Activated T-cell treated with anti-CD3 and anti-CD28 coated beads, Interleukin-2, amount 50 U/mL, for 1 hour (primary cell): ENCODE measurements around the gene PPM1H.
"Not testable (repeated sequence)": the region's sequence is repeated elsewhere in the genome, so short reads cannot be mapped to it uniquely, and the experiment has no call there.

Experiments used
- DNase-seq: peaks from one replicate; pipeline ENCODE4 v3.0.0-alpha.2; 2020

PPM1H gene

GRCh38 chr12:62907078-62907477 lies 27.9 kb downstream of the PPM1H start:
- DNase-seq, result no peak

- DNase-seq, result no peak
Observed at GRCh38 chr12:62903151-62903550, 31.8 kb downstream of the PPM1H start.

- no peak for DNase-seq
Observed at GRCh38 chr12:62900686-62901272, 34.2 kb downstream of the PPM1H start.

- no peak for DNase-seq
Observed at GRCh38 chr12:62899568-62900390, 35.2 kb downstream of the PPM1H start.

GRCh38 chr12:62898526-62898925 lies 36.4 kb downstream of the PPM1H start:
- DNase-seq, result no peak

GRCh38 chr12:62895351-62895877 lies 39.5 kb downstream of the PPM1H start:
- no peak for DNase-seq

GRCh38 chr12:62893276-62893675 lies 41.7 kb downstream of the PPM1H start:
- DNase-seq, result no peak

GRCh38 chr12:62891805-62892549 lies 43.0 kb downstream of the PPM1H start:
- DNase-seq, result no peak

- DNase-seq, result no peak
Observed at GRCh38 chr12:62888454-62889110, 46.4 kb downstream of the PPM1H start.

GRCh38 chr12:62886796-62887195 lies 48.2 kb downstream of the PPM1H start:
- no peak for DNase-seq

- no peak for DNase-seq
Observed at GRCh38 chr12:62885242-62885641, 49.7 kb downstream of the PPM1H start.

- not testable (repeated sequence) for DNase-seq
Observed at GRCh38 chr12:62884832-62885231, 50.1 kb downstream of the PPM1H start.

- DNase-seq, result no peak
Observed at GRCh38 chr12:62882696-62883095, 52.3 kb downstream of the PPM1H start.

GRCh38 chr12:62882140-62882539 lies 52.8 kb downstream of the PPM1H start:
- no peak for DNase-seq

- DNase-seq, result no peak
Observed at GRCh38 chr12:62879691-62880090, 55.3 kb downstream of the PPM1H start.

GRCh38 chr12:62879228-62879627 lies 55.7 kb downstream of the PPM1H start:
- DNase-seq, result not testable (repeated sequence)

- DNase-seq, result no peak
Observed at GRCh38 chr12:62878211-62878610, 56.7 kb downstream of the PPM1H start.

GRCh38 chr12:62876938-62877548 lies 57.9 kb downstream of the PPM1H start:
- no peak for DNase-seq

GRCh38 chr12:62873826-62874448 lies 61.0 kb downstream of the PPM1H start:
- DNase-seq, result no peak

GRCh38 chr12:62873116-62873825 lies 61.7 kb downstream of the PPM1H start:
- DNase-seq, result no peak

GRCh38 chr12:62868820-62869219 lies 66.1 kb downstream of the PPM1H start:
- no peak for DNase-seq
